Neural cell (in vitro differentiated cells): ENCODE measurements around the gene SPAG16. TPM values are rescaled to one million over a fixed set of nuclear protein-coding genes. Genes with fewer than 3 reads are reported as not detected.

Experiments
- H2AFZ ChIP-seq: fragments of 200-600, 300-800 bp; sonication (generic), shearing (Covaris generic); 2 replicates; pipeline ENCODE4 v1.6.0; 2014; ENCODE audit warnings: low read depth, mild to moderate bottlenecking, antibody characterized with exemption, low read length, moderate library complexity
- H3F3A ChIP-seq: fragments of 200-600 bp; shearing (Covaris generic); 2 replicates; pipeline ENCODE4 v1.6.1; 2016; ENCODE audit warnings: mild to moderate bottlenecking, moderate library complexity, mixed read lengths, antibody characterized with exemption, low read length; ENCODE audit not compliant: insufficient read depth, poor library complexity, severe bottlenecking
- H3K27ac ChIP-seq: fragments of 200-600, 300-800 bp; sonication (generic), shearing (Covaris generic); 2 replicates; pipeline ENCODE4 v1.5.1; 2014; ENCODE audit warnings: mild to moderate bottlenecking, low read length, moderate library complexity
- H3K27me3 ChIP-seq: fragments of 300-800, 200-600 bp; sonication (generic), shearing (Covaris generic); 2 replicates; pipeline ENCODE4 v1.6.0; 2014; ENCODE audit warnings: mild to moderate bottlenecking, low read depth, low read length, moderate library complexity; ENCODE audit not compliant: insufficient read depth
- H3K36me3 ChIP-seq: fragments of 300-800, 200-600 bp; sonication (generic), shearing (Covaris generic); 2 replicates; pipeline ENCODE4 v1.5.1; 2014; ENCODE audit warnings: mild to moderate bottlenecking, antibody characterized with exemption, low read length, moderate library complexity; ENCODE audit not compliant: insufficient read depth
- H3K4me2 ChIP-seq: fragments of 300-800, 200-600 bp; sonication (generic), shearing (Covaris generic); 2 replicates; pipeline ENCODE4 v1.6.0; 2014; ENCODE audit warnings: mild to moderate bottlenecking, low read length
- H3K4me3 ChIP-seq: fragments of 300-800, 200-600 bp; sonication (generic), shearing (Covaris generic); 2 replicates; pipeline ENCODE4 v1.5.1; 2014; ENCODE audit warnings: mild to moderate bottlenecking, low read length, moderate library complexity
- H3K79me2 ChIP-seq: fragments of 200-600 bp; shearing (Covaris generic); replicated peaks from 2 replicates; pipeline ENCODE4 v1.6.0; 2014; ENCODE audit warnings: mild to moderate bottlenecking, low read length, moderate library complexity; ENCODE audit not compliant: insufficient read depth
- H3K9ac ChIP-seq: fragments of 300-800, 200-600 bp; sonication (generic), shearing (Covaris generic); 2 replicates; pipeline ENCODE4 v1.6.1; 2016; ENCODE audit warnings: mild to moderate bottlenecking, low read length, mixed read lengths
- H3K9me2 ChIP-seq: fragments of 200-600 bp; shearing (Covaris generic); 2 replicates; pipeline ENCODE4 v1.6.1; 2016; ENCODE audit warnings: mild to moderate bottlenecking, low read length, mixed read lengths; ENCODE audit not compliant: insufficient read depth
- H3K9me3 ChIP-seq: fragments of 200-600, 300-800 bp; sonication (generic), shearing (Covaris generic); 2 replicates; pipeline ENCODE4 v1.6.1; 2016; ENCODE audit warnings: mild to moderate bottlenecking, mixed run types, low read length, moderate library complexity, mixed read lengths
- H4K20me1 ChIP-seq: fragments of 200-600 bp; shearing (Covaris generic); 2 replicates; pipeline ENCODE4 v1.6.1; 2016; ENCODE audit warnings: mild to moderate bottlenecking, mixed run types; ENCODE audit not compliant: insufficient read depth
- CTCF ChIP-seq: fragments of 450-650 bp; IDR thresholded peaks from 2 replicates; pipeline ENCODE4 v1.5.1; 2014; ENCODE audit warnings: antibody characterized with exemption, mild to moderate bottlenecking, moderate library complexity; ENCODE audit not compliant: poor library complexity, severe bottlenecking
- EP300 ChIP-seq: fragments of 450-650 bp; conservative IDR thresholded peaks from 2 replicates; pipeline ENCODE4 v1.6.1; 2014; ENCODE audit warnings: antibody characterized with exemption, mild to moderate bottlenecking, moderate library complexity; ENCODE audit not compliant: poor library complexity, severe bottlenecking
- EZH2 ChIP-seq: fragments of 200-600, 300-800 bp; shearing (Covaris generic), sonication (generic); IDR thresholded peaks from 2 replicates; pipeline ENCODE4 v1.6.1; 2014; ENCODE audit warnings: antibody characterized with exemption, low read length, borderline replicate concordance, mild to moderate bottlenecking; ENCODE audit not compliant: insufficient read depth, poor library complexity, severe bottlenecking
- MXI1 ChIP-seq: fragments of 450-650 bp; conservative IDR thresholded peaks from 2 replicates; pipeline ENCODE4 v1.6.1; 2014; ENCODE audit warnings: antibody characterized with exemption, mild to moderate bottlenecking; ENCODE audit not compliant: poor library complexity, severe bottlenecking
- POLR2AphosphoS5 ChIP-seq: IDR thresholded peaks from 2 replicates; pipeline ENCODE4 v1.6.1; 2012
- RAD21 ChIP-seq: fragments of 450-650 bp; conservative IDR thresholded peaks from 2 replicates; pipeline ENCODE4 v1.6.1; 2014; ENCODE audit warnings: antibody characterized with exemption, mild to moderate bottlenecking, moderate library complexity
- REST ChIP-seq: IDR thresholded peaks from 2 replicates; pipeline ENCODE4 v1.6.1; 2012; ENCODE audit warnings: borderline replicate concordance
- SMC3 ChIP-seq: fragments of 450-650 bp; conservative IDR thresholded peaks from 2 replicates; pipeline ENCODE4 v1.6.1; 2014; ENCODE audit warnings: antibody characterized with exemption, mild to moderate bottlenecking, moderate library complexity; ENCODE audit not compliant: poor library complexity
- TAF1 ChIP-seq: IDR thresholded peaks from 2 replicates; pipeline ENCODE4 v1.6.1; 2012; ENCODE audit warnings: low read depth
- polyA plus RNA-seq: library from polyadenylated mRNA; depleted of rRNA; stranded (reverse); fragments of >200 nt; gene quantifications from 2 replicates; pipeline ENCODE4 v1.2.3, GENCODE V29; 2014

SPAG16 gene
- polyA plus RNA-seq, 1 donor from 2014 or later: 75.4 TPM

DNA sequence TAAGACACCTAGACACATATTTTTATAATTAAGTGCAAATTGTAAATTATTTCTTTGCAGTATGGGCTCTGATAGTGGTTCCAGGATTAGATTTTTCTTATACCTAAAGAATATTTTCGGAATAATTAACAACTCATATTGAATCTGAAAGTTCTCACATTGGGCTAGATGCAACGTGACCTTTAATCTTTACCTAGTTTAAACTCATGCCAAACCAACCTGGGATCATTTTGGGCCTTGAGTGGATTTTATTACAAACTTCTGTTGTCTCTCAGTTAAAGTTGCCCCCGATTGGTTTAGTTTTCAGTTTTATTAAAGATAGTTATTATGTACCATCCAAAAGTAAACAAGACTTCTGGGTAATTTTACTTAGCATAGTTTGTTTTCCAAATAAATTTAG is 896.4 kb downstream of the SPAG16 start:
- no peak for TF ChIP-seq SMC3
- TF ChIP-seq RAD21: no peak
- TF ChIP-seq EP300: no peak
- Histone ChIP-seq H3K79me2 (no peaks in the 10 kb centered on the region), H4K20me1 (no peaks in the 10 kb centered on the region), H3K27me3 (no peaks in the 10 kb centered on the region), H3K4me3 (no peak overlapping the region), H3K9ac (no peak overlapping the region), H3K9me3 (no peaks in the 10 kb centered on the region), H3F3A (no peaks in the 10 kb centered on the region), H3K36me3 (no peaks in the 10 kb centered on the region), H3K4me2 (no peak overlapping the region), H3K27ac (no peak overlapping the region), H3K9me2 (no peaks in the 10 kb centered on the region), H2AFZ (no peak overlapping the region)

DNA sequence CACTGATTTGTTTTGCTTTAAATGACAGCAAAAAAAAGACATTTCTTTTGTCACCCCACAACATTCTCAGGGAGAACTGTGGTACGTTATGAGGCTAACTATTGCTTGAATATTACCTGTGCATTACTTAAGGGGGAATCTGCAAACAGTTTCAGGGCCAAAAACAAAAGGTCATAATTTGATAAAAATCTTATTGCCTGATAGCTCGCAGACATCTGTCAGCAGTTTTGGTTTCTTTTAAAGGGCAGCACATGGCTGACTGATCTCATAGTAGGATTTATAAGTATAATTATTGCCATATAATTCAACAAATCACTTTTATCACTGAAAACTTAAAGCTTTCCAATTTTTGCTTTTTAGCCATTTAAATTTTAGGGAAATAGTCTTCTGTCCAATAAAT is 900.2 kb downstream of the SPAG16 start:
- Histone ChIP-seq H3K79me2 (no peaks in the 10 kb centered on the region), H3K9me2 (no peaks in the 10 kb centered on the region), H3K36me3 (no peaks in the 10 kb centered on the region), H3F3A (no peaks in the 10 kb centered on the region), H3K27ac (no peak overlapping the region), H3K27me3 (no peaks in the 10 kb centered on the region), H3K9me3 (no peaks in the 10 kb centered on the region), H2AFZ (no peak overlapping the region), H3K4me3 (no peak overlapping the region), H3K9ac (no peak overlapping the region), H3K4me2 (no peak overlapping the region), H4K20me1 (no peaks in the 10 kb centered on the region)
- TF ChIP-seq REST: no peak
- TF ChIP-seq RAD21: no peak
- TF ChIP-seq MXI1: no peak
- no peak for TF ChIP-seq TAF1
- no peak for TF ChIP-seq EZH2
- TF ChIP-seq EP300: no peak
- TF ChIP-seq POLR2AphosphoS5: no peak
- no peak for TF ChIP-seq CTCF
- no peak for TF ChIP-seq SMC3

DNA sequence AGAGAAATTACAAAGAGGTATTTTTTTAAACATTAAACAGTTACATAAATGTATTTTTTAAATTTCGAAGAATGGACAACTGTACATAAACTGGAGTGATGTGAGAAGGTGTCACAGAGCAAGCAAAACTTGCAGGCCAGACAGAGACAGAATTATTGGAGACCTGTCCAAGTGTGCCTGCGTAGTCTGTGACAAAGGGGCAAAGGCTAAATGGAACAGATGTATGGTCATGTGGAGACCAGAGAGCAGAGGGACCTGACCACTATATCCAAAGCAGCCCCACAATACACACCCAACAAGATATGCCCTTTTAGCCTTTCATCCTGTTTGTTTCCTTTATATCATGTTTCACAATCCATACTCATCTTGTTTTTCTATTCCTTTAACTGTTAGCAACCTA is 901.3 kb downstream of the SPAG16 start:
- no peaks in the 10 kb centered on the region for H3F3A ChIP-seq
- no peak overlapping the region for H2AFZ ChIP-seq
- TF ChIP-seq EZH2: no peak
- TF ChIP-seq MXI1: no peak
- TF ChIP-seq RAD21: no peak
- TF ChIP-seq CTCF: no peak
- TF ChIP-seq TAF1: no peak
- TF ChIP-seq SMC3: no peak
- TF ChIP-seq REST: no peak
- TF ChIP-seq EP300: no peak
- TF ChIP-seq POLR2AphosphoS5: no peak
- H3K4me2 ChIP-seq: no peak overlapping the region
- H3K9ac ChIP-seq: no peak overlapping the region
- no peaks in the 10 kb centered on the region for H4K20me1 ChIP-seq
- no peaks in the 10 kb centered on the region for H3K79me2 ChIP-seq
- H3K9me3 ChIP-seq: no peaks in the 10 kb centered on the region
- H3K4me3 ChIP-seq: no peak overlapping the region
- no peaks in the 10 kb centered on the region for H3K9me2 ChIP-seq
- no peaks in the 10 kb centered on the region for H3K27me3 ChIP-seq
- no peaks in the 10 kb centered on the region for H3K36me3 ChIP-seq
- H3K27ac ChIP-seq: no peak overlapping the region
